Tracheal epithelial cell (primary cell): ENCODE data around the gene VN1R4. TPM values are rescaled to one million over a fixed set of nuclear protein-coding genes. Genes with fewer than 3 reads are reported as not detected.

Experiments used
- total RNA-seq: library from RNA; depleted of rRNA; stranded (reverse); fragments of >200 nt; gene quantifications from 2 replicates; pipeline ENCODE4 v1.2.1, GENCODE V29; 2014

VN1R4 gene
- total RNA-seq = not detected in 2 replicates

DNA sequence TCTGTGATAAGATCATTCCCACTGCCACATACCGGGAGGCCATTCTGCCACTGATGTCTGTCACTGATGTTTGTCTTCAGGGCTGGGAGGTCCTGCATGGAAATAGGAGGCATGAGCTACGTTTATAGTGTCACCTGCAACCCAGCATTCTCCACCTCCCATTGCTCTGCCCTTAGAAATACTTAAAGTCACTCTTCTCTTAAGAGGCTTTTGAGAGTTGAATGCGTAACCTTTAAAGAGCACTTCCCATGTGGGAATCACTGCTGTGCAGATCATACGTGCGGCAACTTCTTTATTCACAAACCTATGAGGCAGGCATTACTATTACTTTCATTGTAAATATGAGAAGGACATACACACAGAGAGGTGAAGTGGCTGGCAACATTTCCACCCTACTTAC, at the start of gene VN1R4:
TSS of gene VN1R4 (minus strand) at position 101 of the 400 bp plus-strand sequence. CDS start at position 43, 58 bp downstream.

DNA sequence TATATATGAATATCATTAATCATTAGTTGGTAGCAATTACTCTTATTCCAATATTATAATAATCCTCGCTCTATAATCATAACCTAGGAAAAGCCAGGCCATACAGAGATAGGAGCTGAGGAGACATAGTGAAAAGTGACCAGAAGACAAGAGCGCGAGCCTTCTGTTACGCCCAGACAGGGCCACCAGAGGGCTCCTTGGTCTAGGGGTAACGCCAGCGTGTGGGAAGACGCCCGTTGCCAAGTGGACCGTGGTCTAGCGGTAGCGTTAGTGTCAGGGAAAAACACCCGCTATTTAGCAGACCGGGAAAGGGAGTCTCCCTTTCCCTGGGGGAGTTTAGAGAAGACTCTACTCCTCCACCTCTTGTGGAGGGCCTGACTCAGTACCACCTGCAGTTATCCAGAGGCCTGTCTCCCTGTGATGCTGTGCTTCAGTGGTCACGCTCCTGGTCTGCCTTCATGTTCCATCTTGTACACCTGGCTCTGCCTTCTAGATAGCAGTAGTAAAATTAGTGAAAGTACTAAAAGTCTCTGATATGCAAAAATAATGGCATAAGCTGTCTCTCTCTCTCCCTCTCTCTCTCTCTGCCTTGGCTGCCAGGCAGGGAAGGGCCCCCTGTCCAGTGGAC, 9.7 kb downstream of the VN1R4 start, which contains the start of gene VN1R2:
TSS of gene VN1R2 (plus strand) at position 578 of the 628 bp plus-strand sequence. CDS start 84 bp downstream, outside the sequence.

DNA sequence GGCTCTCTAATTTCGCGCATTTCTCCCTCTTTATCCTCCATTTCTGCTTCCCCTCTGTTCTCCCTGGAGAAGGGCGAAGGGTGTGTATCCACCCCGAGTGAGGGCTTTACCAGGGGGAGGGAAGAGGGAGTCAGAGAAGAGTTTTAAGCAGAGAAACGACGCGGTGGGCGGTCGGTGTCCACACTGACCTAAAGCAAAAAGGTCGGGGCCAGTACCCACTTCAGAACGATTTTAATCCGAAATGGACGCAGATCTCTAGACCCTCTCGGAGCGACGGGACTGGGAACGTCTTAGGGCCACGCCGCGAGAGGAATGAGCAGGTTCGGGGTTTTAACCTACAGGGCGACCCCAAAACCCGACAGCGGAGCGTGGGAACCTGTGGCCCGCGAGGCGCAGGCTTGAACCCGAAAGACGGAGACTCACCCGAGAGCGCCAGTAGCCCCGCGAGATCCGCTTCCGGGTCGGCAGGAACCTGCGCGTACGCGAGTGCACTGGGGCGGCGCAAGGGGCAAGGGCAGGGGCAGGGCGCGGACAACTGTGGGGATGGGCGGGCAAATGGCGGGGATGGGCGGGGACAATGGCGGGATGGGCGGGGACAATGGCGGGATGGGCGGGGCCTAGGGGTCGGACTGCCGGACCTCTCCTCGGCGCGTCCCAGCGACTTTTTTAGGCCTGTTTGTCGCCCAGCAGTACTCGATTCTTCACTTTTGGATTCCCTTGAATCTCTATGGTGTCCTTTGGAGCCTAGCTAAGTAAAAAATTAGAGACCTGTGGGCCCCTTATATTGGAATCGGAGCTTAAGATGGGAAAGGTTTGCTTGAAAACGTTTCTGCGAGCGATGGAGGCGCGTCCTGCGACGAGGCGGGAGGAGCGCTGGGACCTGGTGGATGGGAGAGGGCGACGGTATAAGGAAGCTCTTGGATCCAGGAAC, 12.8 kb downstream of the VN1R4 start, which contains the start of gene ZNF677:
TSS of gene ZNF677 (minus strand) at position 463 of the 931 bp plus-strand sequence. CDS start 3,323 bp downstream, outside the sequence.

Other genes starting within 250 kb of the VN1R4 start
- 0.24 TPM in 1 of 2 replicates, not detected in the other for gene ERVV-2, start 223.0 kb downstream of the VN1R4 start, total RNA-seq
- 13.6 and 24.6 TPM in 2 replicates for gene ZNF160, start 164.3 kb downstream of the VN1R4 start, total RNA-seq
- 5.8 and 6.3 TPM in 2 replicates for gene ZNF415, start 134.8 kb downstream of the VN1R4 start, total RNA-seq
- gene ZNF347, start 108.7 kb downstream of the VN1R4 start, total RNA-seq = 5.5 and 6.2 TPM in 2 replicates
- 2.6 and 3.4 TPM in 2 replicates for gene ZNF665, start 74.4 kb downstream of the VN1R4 start, total RNA-seq
- 6.0 and 17.5 TPM in 2 replicates for gene ZNF677, start 12.8 kb downstream of the VN1R4 start, total RNA-seq
- gene VN1R2, start 9.4 kb downstream of the VN1R4 start, total RNA-seq = not detected in 2 replicates
- gene ZNF845, start 66.0 kb upstream of the VN1R4 start, total RNA-seq = 8.9 and 11.5 TPM in 2 replicates
- 17.7 and 20.2 TPM in 2 replicates for gene ZNF525, start 98.0 kb upstream of the VN1R4 start, total RNA-seq
- gene ZNF765, start 127.4 kb upstream of the VN1R4 start, total RNA-seq = 12.1 and 12.8 TPM in 2 replicates
- 10.8 and 13.2 TPM in 2 replicates for gene ZNF761, start 164.3 kb upstream of the VN1R4 start, total RNA-seq
- gene ZNF813, start 200.0 kb upstream of the VN1R4 start, total RNA-seq = 3.4 and 3.8 TPM in 2 replicates